Activated T-helper 9 cell treated with anti-CD3 and anti-CD28 coated beads, Interleukin-2, amount 50 U/mL, for 16 hours (primary cell): ENCODE results near the gene NFIA.
"Not testable (repeated sequence)": the region's sequence is repeated elsewhere in the genome, so short reads cannot be mapped to it uniquely, and the experiment has no call there.

Experiments used
- DNase-seq: peaks from one replicate; pipeline ENCODE4 v3.0.0-alpha.2; 2020; ENCODE audit warnings: low read depth

Gene NFIA

DNA sequence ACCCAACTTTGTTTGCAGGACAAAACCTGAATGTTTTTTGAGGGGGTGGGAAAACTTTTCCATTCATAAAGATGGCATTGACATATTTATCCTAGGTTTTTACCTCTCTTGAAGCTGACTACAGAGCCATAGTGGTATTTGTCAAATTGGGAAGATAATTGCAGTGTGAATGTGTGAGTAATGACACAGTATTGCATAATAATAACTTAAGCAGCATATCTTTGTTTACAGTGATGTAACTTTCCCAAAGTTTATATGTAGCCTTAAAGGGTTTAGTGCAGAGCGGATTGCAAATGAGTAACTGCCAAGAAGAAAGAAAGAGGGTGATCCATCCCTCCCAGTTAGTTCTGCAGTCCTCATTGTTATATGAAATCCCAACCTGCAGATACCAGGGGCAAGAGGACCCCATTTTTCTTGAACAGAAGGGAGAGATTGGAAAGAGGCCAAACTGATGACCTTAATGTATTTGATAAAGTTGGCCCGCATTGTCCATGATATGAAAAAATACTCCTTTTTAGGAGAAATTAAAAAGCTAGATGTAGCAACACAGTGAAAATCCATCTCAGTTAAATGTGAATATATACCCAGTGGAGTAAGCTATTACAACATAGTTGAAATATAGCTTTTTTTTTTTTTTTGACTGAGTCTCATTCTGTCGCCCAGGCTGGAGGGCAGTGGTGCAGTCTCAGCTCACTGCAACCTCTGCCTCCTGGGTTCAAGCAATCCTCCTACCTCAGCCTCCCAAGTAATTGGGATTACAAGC, 23.7 kb upstream of the NFIA start:
- DNase-seq: no peak

- not testable (repeated sequence) for DNase-seq
These were observed 20.8 kb upstream of the NFIA start for GRCh38 chr1:61061601-61062000.

GRCh38 chr1:61064673-61065072, 17.7 kb upstream of the NFIA start:
- no peak for DNase-seq

- DNase-seq: no peak
These were observed 14.8 kb upstream of the NFIA start for GRCh38 chr1:61067446-61068019.

DNA sequence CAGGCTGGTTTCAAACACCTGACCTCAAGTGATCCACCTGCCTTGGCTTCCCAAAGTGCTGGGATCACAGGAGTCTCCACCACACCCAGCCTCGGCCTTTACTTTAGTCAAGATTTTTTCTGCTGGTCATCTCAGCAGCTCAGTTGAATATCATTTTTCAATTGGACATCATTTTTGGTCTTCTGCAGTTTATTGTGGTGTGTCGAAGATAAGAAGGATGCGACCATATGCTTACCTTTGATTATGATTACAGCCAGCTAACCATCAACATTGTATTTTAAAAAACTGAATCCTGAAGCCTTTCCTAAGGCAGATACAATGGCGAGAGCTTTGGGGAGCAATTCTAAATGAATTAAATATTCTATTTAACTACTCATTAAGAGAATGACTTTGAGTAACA, 12.3 kb upstream of the NFIA start:
- no peak for DNase-seq

GRCh38 chr1:61071205-61072130, 10.9 kb upstream of the NFIA start:
- no peak for DNase-seq

GRCh38 chr1:61073871-61074270, 8.5 kb upstream of the NFIA start:
- DNase-seq: no peak

- DNase-seq: not testable (repeated sequence)
These were observed 6.5 kb upstream of the NFIA start for GRCh38 chr1:61075833-61076232.

DNA sequence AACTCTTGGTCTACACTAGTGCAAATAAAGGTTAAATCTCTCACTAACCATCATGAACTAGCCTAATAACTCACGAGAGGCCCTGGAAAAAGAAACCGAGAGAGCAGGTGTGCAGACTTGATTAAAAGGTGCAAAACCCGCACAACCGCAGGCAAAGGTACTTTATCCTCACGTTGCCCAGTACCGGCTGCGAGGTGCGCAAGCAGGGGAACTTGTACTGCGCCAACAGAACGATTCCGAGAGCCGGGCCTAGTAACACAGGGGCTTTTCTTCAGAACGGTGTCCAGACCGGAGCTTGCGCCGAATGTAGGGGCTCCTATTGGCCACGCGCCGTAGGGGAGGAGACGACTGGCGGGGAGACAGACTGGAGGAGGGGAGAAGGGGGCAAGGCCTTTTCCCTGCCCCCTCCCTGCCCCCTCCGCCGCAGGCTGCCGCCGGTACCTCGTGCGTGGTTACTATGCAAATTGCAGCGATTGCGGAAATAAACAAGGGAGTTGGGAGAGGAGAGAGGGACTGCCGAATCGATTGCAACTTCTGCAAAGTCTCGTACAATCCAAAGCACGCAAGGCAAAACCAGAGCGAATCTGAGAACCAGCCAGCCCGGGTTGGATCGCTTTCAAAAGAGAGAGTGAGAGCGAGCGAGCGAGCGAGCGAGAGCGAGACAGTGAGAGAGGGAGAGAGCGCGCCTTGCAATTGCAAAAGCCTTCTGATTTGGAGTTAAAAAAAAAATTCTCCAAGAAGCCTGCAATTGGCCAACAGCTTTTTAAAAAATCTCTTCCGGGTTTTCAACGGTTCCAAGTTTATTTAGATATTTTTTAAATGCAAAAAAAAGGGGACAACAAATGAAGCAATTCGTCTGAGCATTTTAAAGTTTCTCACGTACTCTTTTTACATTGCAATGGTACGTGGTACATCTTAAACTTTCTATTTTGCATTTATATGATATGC, 5.4 kb upstream of the NFIA start:
- DNase-seq: peak; percentile 64

DNA sequence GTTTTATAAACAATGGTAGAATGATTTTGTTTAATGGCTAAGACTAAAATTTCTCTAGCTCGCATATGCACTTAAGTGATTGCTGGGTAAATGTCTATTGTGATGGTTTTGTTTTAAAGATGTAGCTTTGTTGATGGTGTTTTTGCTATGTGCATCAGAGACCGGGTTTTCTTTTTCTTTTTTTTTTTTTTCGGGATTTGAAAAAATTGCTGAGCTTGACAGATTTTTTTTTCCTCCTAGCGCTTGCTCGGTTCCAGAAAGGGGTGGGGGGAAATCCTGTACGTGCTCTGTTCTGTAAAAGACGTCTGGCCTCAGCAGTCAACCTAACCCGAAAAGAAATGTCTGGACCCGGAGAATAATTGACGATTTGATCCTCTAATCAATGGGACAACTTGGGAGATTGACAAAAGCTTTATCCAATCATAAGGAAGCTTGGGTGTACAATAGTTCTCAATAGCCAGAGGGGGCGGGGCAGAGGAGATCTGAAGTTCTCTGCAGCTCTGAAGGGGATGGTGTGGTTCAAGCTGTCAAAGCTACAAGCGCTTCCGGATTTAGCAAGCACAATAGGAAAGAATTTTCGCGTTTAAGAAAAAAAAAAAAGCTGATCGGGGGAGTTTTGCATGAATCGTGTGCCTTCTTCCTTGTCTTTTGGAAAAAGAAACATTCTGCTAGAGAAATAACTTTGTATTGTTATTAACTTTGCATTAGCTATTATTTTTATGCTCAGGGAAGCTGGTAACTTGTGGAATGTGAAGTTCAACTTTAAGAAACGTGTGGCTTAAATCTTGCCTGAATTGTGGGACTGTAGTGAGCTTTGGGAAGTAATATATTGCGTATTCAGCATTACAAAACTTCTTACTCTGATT, 4.5 kb upstream of the NFIA start:
- peak; percentile 78 for DNase-seq

GRCh38 chr1:61078618-61079295, 3.6 kb upstream of the NFIA start:
- DNase-seq: no peak

GRCh38 chr1:61079296-61079897, 3.0 kb upstream of the NFIA start:
- no peak for DNase-seq

DNA sequence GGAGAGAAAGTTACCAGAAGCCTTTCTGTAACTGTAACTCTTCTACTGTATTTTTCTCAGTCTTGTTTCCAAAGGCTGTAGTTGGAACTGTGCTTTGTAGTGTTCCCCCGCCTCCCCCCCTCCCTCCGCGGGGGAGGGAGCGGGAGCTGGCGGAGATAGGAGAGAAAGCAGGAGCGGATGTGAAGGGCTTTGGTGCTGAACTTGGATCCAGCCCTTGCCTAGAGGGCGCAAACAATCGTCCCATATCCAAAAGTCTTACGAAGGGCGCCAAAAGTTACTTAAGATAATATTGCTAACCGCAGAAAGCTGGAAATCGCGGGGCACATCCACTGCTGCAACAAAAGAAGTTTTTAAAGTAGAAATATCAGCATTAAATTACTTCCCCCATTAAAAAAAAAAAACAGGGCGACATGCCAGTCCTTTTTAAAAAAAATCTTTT, 2.4 kb upstream of the NFIA start:
- DNase-seq: no peak

DNA sequence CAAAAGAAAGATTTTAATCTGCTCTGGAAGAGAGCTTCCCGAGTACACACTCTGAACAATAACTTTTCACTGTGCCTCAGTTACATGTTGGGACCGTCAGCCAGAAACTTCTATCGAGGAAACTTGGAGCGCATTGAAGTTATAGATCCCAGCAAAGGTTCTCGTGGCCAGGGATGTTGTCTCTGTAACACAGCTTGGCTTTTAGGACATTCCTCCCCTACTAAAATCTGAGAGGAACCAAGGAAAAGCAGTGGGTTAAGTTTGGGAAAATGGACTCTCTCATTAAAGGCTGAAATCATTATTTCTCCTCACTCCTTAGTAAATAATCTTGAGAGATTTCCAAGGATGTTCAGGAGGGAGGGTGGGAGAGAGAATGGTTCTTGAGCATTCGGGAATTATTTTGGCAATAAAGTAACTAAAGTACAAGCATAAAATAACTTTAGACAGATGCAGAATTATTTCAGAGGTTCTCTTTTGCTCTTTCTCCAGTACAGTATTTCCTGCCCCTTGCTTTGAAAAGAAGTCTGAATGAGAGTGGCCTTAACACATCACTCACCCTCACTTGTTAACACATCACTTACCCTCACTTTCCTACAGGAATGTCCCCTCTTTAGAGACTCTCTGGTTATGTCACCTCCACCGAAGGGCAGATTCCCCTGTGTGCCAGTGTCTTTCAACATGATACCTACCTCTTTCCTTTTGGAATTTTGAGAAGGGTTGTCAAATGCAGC, 1.8 kb upstream of the NFIA start:
- no peak for DNase-seq

DNA sequence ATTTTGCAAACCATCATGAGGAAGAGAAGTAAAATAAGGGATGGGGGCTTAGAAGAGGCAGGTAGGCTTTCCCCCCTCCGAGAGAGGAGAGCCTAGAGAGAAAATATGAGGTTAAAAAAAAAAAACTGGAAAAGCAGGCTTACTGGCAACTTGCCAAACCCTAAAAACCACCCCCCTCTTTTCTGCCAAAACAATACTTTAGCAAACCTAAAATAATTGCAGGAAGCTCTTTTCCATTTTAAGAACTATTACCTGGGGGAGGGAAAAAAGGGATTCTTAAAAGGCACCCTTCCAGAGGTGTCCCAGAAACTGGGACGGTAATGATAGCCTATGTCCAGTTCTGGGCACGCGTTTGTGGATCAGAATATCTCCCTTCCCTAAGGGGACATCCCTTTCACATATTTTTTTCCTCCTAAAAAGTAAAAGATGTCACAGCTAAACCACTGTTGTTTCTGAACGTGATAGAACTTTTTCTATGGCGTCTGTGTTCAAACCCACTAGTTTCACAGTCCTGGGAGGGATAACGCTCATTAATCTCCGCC, 1.1 kb upstream of the NFIA start:
- DNase-seq: no peak

DNA sequence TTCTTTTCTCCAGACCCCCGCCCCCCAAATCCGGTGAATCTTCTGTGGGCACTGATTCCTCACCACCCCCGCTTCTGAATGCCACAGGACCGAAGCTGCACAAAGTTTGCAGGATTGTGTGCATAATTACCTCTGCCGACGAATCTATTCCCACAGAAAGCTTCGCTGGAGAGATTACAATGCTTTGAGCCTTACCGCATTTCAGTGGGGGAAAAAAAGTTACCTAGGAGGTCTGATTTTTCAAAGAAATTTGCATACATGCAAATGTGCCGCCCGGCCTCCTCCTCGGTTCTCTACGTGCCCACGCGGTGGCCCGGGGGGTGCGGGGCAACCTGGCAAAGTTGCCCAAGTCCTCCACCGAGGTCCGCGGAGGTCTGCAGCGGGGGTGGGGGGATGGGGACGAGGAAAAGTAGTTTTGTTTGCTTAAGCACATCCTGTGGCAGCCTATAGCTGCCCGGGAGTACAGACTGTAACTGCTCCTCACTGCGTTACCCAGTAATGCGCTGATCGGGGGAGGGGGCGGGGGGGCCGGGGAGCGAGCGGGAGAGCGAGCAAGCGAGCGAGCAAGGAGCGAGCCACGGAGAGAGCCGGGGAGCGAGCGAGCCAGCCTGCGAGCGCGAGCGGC, 563 bp upstream of the NFIA start:
- DNase-seq: peak; percentile 56

- no peak for DNase-seq
These were observed 849 bp downstream of the NFIA start for GRCh38 chr1:61083013-61083806.
